ENCODE results near the gene IRAK3. TPM values are rescaled to one million over a fixed set of nuclear protein-coding genes. Genes with fewer than 3 reads are reported as not detected.

IRAK3 gene
- polyA plus RNA-seq (ENCODE audit: insufficient read length in 10 of 10): 1 to 10 TPM; 2.7 to 8.0 (median 5.6) TPM
- long read RNA-seq, donor 1: 0 reads
- long read RNA-seq, donor 2: 0 reads
- long read RNA-seq, donor 3: 0 reads
- long read RNA-seq, donor 4, partial matches to known transcripts: 61 of 62 reads
- long read RNA-seq, donor 4, other reads (novel, unspliced or antisense): 0 of 62 reads
- long read RNA-seq, donor 5, full-length matches to known transcripts: 2 of 2 reads
- long read RNA-seq, donor 5, partial matches to known transcripts: 0 of 2 reads
- long read RNA-seq, donor 5, other reads (novel, unspliced or antisense): 0 of 2 reads
- long read RNA-seq, donor 6: 0 reads
- long read RNA-seq, donor 7, full-length matches to known transcripts: 1 of 1 reads
- long read RNA-seq, donor 7, partial matches to known transcripts: 0 of 1 reads
- long read RNA-seq, donor 7, other reads (novel, unspliced or antisense): 0 of 1 reads
- long read RNA-seq, donor 8, full-length matches to known transcripts: 1 of 1 reads
- long read RNA-seq, donor 8, partial matches to known transcripts: 0 of 1 reads
- long read RNA-seq, donor 8, other reads (novel, unspliced or antisense): 0 of 1 reads
- long read RNA-seq, donor 9, full-length matches to known transcripts: 1 of 1 reads
- long read RNA-seq, donor 9, partial matches to known transcripts: 0 of 1 reads
- long read RNA-seq, donor 9, other reads (novel, unspliced or antisense): 0 of 1 reads

GRCh38 chr12:66188584-66189485, at the start of gene IRAK3:
TSS of gene IRAK3 (plus strand) at chr12:66189214. CDS start at chr12:66189300, 86 bp downstream.
- DNase-seq: peak in 2 of 3 donors; percentile 66 to 92

DNA sequence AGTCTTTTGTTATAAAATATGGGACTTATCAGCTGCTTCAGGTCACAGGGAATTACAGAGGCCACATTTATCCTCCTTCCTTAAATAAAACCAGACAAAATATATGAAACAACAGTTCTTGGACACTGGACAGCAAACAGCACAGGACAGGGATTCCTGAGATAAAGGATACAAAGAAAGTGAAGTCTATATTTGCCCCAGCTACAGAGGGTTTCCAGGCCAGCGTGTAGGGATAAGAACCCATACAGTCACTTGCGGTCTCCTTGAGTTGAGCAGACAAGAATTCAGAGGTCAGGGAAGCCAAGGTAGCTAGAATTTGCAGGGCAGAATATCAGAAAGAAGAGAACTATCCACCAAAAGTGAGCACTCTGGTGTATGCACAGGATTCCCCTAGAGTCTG, 49.7 kb upstream of the IRAK3 start:
- no peak for DNase-seq

GRCh38 chr12:66140731-66141130, 48.3 kb upstream of the IRAK3 start:
- peak in 1 of 3 donors; percentile 11 for DNase-seq

GRCh38 chr12:66141299-66141698, 47.7 kb upstream of the IRAK3 start:
- no peak for DNase-seq

GRCh38 chr12:66142826-66143225, 46.2 kb upstream of the IRAK3 start:
- no peak for DNase-seq

DNA sequence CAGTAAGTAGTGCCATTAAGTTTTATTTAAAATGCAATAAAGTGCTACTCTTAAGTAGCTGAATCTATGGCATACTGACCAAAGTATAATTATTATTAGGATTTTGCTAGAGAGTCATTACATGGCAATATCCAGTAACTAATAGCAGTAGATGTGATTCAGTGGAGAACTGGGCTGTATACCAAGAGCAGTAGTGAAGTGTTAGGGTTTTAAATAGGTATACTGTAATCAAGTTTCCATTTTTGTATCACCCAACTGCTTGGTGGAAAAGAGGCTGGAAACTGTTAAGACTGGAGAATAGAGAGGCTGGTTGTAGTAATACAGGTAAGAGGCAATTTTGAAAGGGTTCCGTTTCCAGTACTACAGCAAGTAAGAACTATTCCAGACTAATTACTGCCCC, 45.1 kb upstream of the IRAK3 start:
- no peak for DNase-seq

GRCh38 chr12:66144791-66145754, 43.9 kb upstream of the IRAK3 start:
- DNase-seq: peak; percentile 47 to 59 (median 49)

- no peak for DNase-seq
Observed at GRCh38 chr12:66149702-66150398, 39.2 kb upstream of the IRAK3 start.

DNA sequence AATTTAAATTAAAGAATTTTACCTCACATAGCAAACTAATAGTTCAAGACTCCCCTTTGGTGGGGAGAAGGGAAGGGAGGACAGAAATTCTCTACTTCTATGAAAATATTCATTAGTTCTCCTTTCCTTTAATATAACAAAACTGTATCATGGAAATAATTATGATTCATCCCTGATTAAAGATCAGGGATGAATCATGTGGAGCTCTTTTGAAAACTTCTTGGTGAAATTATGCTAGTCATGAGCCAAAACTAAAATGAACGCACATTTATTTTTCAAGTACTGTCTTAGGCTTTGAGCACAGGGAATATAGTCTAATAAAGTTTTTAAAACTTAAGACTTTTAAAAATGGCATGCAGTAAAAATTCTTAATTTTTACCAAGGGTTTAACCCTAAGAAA, 36.3 kb upstream of the IRAK3 start:
- no peak for DNase-seq

DNA sequence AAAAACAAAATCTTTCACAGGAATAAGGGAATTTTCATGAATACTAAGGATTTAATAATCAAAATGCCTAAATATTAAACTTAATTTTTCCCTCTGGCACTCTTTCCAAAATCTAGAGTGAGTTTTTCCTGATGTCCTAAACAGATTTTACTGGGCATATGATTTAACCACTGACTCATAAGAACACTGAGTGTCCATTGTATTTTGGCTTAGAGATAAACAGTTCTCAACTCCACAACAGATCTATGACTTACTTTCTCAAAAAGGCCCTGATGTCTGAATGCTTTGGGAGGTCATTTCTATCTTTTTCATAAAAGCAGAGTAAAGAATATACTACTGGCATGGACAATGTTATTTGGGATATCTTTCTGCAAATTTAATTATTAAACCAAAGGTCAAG, 34.2 kb upstream of the IRAK3 start:
- DNase-seq: no peak

DNA sequence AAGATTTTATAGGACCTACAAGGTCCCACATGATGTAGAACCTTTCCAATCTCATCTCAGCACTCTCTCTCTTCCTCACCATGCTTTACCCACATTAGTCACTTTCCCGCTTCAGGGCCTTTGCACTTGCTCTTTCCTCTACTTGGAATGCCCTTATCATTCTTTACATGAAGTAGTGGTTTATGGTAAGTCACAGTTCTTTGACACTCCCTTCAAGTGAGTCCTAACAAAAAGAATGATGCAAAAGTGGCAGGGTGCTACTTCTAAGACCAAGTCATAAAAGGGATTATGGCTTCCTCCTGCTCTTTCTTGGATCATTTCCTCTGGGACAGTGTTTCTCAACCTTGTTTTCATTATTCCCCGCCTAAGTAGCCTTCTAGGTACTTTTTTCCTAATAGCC, 32.4 kb upstream of the IRAK3 start:
- DNase-seq: no peak

DNA sequence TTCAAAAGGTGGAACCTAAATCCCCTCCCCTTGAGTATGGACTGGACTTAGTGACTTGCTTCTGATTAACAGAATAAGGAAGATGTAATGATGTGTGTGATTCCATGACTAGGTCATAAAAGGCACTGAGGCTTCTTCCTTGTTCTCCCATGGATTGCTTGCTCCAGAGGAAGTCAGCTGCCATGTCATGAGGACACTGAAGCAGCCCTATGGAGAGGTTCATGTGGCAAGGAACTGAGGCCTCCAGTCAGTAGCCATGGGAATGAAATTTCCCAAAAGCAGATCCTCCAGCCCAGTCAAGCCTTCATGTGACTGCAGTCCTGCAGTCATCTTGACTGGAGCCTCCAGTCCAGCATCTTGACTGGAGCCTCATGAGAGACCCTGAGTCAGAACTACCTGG, 29.9 kb upstream of the IRAK3 start:
- DNase-seq: no peak

DNA sequence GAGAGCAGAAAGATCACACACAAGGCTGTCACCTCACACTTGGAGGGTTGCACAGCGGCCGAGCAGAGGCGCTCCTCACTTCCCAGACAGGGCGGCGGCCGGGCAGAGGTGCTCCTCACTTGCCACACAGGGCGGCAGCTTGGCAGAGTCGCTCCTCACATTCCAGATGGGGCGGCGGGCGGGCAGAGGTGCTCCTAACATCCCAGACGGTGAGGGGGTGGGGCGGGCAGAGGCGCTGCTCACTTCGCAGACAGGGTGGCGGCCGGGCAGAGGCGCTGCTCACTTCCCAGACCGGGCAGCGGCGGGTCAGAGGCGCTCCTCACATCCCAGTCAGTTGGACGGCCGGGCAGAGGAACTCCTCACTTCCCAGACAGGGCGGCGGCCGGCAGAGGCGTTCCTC, 28.3 kb upstream of the IRAK3 start:
- DNase-seq: no peak

DNA sequence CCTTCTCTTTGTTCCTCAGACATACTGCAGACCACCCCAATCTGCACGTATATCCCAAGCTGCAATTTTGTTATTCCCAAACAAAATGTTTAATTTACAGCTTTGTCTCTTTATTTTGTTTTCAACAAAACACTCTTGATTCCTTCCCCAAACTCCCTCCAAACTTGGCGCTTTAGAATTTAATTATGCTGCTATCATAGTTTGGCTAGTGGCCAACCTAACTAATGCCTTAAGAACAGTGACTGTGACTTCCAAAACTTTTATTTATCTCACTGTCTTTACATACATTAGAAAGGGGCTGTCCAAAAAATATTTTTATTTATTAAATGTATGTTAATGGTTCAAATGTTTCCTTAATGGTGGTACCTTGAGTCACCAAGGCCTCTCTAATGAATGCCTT, 26.3 kb upstream of the IRAK3 start:
- DNase-seq: no peak

- no peak for DNase-seq
Observed at GRCh38 chr12:66163289-66163688, 25.7 kb upstream of the IRAK3 start.

DNA sequence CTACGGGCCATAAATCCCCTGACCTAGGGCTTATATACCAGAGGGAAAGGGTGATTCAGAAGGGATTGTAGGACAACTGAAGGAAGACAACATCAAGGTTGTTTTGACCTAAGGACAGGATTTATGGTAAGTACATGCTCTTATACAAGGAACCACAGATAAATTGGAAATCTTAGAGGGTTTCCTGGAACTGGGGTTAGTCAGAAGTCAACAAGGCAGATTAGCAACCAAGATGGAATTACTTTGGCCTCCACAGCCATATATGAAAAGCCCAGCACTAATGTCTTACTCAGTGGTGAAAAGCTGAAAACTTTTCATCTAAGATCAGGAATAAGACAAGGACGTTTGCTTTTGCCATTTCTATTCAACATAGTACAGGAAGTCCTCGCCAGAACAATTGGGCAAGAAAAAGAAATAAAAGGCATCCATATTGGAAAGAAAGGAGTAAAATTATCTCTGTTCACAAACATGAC, 24.6 kb upstream of the IRAK3 start:
- DNase-seq: no peak

DNA sequence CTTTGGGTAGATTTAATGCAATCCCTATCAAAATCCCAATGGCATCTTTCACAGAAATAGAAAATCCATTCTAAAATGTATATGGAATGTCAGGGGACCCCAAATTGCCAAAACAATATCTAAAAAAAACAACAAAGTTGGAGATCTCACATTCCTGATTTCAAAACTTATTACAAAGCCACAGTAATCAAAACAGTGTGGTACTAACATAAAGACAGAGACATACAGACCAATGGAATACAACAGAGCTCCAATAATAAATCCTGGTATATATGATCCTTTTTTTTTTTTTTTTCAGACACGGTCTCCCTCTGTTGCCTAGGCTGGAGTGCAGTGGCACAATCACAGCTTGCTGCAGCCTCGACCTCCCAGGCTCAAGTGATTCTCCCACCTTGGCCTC, 23.9 kb upstream of the IRAK3 start:
- DNase-seq: no peak

DNA sequence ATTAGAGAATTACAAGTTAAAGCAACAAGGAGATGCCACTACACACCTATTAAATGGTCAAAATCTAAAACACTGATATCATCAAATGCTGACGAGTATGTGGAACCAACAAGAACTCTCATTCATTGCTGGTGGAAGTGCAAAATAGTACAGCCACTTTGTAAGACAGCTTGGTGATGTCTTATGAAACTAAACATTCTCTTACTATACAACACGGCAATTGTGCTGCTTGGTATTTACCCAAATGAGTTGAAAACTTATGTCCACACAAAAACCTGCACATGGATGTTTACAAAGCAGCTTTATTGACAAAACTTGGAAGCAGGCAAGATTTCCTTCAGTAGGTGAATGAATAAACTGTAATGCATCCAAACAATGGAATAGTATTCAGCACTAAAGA, 22.5 kb upstream of the IRAK3 start:
- DNase-seq: no peak

DNA sequence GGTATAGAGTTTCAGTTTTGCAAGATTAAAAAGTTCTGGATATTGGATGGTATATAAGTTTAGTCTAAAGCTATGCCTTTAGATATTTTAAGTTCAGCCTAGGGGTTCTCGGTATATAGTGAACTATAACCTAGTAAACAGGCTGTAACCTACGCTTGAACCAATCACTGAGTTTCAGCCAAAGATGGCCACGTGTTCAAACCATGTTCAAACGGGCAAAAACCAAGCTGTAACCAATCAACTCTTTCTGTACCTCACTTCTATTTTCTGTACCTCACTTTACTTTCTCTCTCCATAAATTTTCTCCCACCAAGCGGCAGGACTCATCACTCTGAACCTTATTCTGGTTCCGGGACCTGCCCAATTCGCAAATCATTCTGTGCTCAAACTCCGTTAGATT, 20.6 kb upstream of the IRAK3 start:
- no peak for DNase-seq

All from muscle of back (tissue), 13 donors.